GM21576 (cell line): Measurements from ENCODE around the gene IL37.
"Not testable (repeated sequence)": the region's sequence is repeated elsewhere in the genome, so short reads cannot be mapped to it uniquely, and the experiment has no call there.

Source experiments
- ATAC-seq: cut with Tn5 transposase; IDR thresholded peaks from one replicate; pipeline ENCODE4 v1.9.1; 2021; ENCODE audit warnings: mild to moderate bottlenecking, moderate library complexity; ENCODE audit not compliant: unreplicated experiment

IL37 gene

DNA sequence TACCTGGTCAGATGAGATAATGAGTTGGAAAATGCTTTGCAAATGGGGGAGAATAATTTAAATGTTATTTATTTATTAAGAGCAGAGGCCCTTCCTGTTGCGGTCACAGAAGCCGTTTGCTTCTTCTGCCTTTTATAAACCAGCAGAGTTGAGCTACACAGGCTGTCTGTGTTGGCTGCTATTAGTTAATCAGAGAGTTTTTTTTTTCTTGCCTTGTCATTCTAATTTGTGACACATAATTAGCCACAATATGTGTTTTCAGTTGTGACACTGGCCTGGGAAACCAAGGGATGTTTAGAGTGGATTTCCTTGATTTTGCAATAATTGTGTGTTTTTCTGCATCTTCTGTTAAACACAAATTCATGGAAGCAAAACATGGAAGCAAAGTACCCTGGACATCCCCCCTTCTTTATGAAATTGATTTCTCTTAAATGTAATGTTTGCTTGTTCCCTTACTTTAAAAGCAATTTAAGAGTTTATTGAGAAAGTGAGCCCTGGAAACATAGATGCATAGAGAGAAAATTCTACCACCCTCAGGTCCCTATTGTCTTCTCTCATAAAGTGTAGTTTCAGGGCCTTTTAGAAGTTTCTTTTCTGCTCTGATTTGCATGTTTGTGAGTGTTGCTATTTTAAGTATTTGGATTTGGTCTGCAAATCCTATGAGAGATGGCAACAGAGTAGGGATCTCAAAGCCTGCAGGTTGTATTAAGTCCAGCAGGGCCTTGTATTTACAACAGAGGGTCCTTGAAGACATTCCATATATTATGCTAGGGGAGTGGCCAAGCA lies 22.8 kb upstream of the IL37 start:
- ATAC-seq = no peak

GRCh38 chr2:112889976-112890375 lies 21.0 kb upstream of the IL37 start:
- ATAC-seq = no peak

GRCh38 chr2:112891385-112891831 lies 19.6 kb upstream of the IL37 start:
- no peak for ATAC-seq

DNA sequence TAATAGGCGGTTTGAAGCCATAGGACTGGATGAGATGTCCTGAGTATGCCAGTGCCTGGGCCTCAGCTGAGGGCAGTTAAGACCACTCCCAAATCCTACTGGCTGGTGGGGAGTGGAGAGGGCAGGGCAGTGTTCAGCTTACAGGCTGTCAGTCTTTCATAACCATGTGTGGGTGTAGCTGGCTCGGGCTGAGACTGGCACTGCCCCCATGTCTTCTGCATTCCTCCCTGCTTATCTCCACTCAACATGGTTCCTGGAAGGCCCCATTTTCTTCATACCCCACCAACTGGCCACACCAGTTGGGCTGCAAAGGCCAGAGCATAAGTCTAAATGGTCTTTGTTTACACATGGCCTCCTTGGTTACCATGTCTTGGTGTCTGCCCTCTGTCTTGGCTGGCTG lies 17.2 kb upstream of the IL37 start:
- ATAC-seq = no peak

- no peak for ATAC-seq
Measured at GRCh38 chr2:112896909-112897623, 13.9 kb upstream of the IL37 start.

- no peak for ATAC-seq
Measured at GRCh38 chr2:112897624-112897978, 13.4 kb upstream of the IL37 start.

DNA sequence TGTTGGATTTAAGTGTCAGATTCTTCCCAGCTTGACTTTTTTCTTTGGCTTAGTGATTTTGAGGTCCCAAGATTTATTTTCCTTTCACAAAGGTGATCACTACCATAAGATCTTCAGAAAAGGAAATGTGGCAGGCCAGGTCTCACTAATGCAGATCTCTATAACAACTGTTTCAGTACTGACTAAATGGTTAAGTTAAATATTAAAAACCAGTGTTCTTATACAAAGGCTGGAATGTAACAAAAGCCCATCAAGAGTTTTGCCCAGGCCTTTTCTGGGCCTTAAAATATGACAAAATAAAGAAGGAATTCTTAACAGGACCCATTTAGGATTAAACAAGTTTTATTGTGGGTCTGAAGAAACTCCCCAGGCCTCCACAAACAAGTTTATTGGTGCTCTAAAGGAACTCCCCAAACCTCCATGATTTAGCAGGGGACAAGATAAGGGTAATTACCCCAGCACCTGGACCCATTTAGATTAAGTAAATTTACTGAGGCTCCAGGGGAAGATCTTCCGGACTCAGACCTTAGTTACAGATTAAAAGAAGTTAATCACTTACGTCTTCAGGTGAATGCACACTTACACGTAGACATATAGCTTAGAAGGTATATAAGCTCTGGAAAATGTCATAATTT lies 9.4 kb upstream of the IL37 start:
- not testable (repeated sequence) for ATAC-seq

GRCh38 chr2:112902816-112903215 lies 8.1 kb upstream of the IL37 start:
- no peak for ATAC-seq

DNA sequence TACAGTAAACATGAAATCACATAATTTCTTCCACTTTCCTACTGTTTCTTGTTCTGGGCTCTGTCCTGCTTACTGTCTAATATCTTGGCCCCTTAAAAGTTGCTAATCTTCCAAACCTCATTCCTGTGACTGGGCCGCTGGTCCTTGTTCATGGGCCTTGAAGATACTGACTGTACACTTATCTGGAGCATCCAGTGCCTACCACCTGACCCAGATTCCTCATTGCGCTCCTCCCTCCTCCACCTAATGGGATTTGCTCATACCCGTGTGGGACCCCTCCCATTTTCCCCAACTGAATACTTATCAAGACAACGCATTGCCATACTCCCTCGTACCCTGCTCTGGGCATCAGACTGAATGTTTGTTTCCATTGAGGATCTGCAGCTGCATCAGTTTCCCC lies 6.1 kb upstream of the IL37 start:
- no peak for ATAC-seq

DNA sequence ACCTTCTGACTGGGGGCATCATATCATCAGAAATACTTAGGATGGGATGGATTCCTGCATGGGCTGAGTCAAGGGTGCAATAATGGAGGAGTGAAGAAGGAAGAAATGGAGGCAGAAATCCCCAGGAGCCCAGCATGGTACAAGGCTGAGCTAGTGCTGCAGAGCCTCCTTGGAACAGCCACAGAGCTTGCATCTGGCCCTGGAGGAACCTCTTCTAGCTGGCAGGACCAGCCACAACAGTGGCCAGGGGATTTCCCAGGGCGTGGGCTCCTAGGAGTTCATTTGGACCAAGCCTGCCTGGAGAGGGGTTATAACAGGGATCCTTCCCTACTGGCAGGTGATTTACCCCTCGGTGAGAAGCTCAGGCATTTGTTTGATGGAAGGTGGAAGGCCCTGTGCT lies 4.7 kb upstream of the IL37 start:
- ATAC-seq = no peak

- ATAC-seq = no peak
Measured at GRCh38 chr2:112907001-112907949, 3.7 kb upstream of the IL37 start.

DNA sequence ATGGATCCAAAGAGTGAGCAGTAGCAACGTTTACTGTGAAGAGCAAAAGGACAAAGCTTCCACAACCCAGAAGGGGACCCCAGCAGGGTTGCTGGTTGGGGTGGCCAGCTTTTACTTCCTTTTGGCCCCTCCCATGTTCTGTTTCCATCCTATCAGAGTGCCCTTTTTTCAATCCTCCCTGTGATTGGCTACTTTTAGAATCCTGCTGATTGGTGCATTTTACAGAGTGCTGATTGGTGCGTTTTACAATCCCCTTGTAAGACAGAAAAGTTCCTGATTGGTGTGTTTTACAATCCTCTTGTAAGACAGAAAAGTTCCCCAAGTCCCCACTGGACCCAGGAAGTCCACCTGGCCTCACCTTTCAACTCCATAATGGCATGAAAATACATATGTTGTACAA lies 2.4 kb upstream of the IL37 start:
- ATAC-seq = not testable (repeated sequence)

DNA sequence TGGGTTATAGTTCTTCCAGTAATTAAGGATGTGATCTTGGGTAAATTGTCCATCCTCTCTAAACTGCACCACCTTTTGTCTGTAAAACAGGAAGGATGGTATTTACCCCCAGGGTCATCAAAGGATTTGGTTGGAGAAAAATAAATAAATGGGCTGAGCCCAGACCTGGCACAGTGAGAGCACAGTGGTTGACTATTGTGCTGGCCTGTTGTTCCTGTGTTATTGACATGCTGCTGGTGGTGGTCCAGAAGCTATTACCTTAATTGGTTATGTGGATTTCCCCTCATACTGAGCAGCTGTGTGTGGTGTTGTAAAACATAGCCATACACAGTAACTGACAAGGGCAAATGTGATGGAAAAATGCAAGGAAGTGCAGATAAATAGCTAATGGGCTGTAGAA lies 746 bp upstream of the IL37 start:
- ATAC-seq = no peak

DNA sequence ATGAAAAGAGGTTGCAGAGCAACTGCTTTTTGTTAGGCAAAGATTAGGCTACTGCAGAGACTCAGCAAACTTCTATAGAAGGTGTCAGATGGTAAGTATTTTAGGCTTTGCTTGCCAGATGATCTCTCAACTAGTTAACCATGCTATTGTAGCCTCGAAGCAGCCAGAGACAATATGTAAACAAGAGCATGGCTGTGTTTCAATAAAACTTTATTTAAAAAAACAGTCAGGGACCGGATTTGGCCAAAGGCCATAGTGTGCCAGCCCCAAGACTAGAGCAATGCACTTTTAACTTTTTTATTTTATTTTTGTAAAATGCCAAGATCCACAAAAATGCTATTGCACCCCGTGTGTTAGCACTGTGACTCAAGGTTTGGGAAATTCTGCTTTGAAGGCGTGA lies 1.4 kb downstream of the IL37 start:
- ATAC-seq = no peak

DNA sequence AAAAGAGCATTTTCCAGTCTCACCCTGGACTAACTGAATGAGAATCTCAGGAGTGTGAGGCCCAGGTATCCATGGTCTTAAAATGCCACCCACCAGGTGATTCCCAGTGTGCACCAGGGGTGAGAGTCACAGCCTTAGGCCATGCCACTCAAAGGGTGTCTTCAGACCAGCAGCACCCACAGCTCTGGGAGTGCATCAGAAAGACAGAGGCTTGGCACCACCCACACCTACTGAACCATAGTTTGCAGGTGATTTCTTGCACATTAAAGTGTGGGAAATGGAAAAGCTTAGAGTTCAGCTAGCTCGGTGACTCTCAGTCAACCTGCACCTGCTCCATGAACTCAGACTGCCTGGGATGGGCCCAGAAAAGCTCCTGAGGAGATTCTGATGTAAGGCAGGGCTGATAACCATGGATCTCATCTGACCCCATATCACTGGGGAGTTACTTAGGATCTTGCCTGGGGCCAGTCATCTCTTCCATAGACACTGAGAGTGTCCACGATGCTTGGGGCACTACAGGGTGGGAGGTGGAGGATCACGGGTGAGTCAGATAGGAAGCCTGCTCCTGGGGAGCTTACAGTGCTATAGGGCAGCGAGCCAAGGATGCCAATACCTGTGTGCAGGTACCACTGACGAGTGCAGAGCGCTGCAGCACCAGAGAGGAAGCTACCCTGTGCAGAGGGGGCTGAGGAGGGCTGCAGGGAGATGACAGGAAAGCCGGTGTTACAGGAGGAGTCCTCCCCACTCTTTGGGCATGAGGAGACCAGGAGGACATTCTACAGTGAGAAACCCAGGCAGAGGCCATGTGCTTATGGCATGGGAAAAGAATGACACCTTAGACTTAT lies 4.6 kb downstream of the IL37 start:
- no peak for ATAC-seq

DNA sequence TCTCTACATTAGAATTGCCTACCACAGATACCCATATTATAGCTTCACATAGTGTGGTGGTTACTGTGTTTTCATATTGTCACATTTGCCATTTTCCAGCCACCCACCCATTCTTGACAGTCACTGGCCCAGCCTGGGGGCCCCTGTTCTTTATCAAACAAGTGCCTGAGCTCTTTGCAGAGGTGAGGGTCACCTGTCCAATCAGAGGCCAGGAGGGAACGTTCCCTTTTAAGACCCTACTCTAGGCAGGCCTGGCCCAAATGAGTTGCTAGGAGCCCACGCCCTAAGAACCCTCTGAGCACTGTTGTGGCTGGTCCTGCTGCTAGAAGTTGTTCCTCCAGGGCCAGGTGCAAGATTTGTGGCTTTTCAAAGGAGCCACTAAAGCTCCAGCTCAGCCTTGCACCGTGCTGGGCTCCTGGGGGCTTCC lies 5.2 kb downstream of the IL37 start:
- no peak for ATAC-seq

DNA sequence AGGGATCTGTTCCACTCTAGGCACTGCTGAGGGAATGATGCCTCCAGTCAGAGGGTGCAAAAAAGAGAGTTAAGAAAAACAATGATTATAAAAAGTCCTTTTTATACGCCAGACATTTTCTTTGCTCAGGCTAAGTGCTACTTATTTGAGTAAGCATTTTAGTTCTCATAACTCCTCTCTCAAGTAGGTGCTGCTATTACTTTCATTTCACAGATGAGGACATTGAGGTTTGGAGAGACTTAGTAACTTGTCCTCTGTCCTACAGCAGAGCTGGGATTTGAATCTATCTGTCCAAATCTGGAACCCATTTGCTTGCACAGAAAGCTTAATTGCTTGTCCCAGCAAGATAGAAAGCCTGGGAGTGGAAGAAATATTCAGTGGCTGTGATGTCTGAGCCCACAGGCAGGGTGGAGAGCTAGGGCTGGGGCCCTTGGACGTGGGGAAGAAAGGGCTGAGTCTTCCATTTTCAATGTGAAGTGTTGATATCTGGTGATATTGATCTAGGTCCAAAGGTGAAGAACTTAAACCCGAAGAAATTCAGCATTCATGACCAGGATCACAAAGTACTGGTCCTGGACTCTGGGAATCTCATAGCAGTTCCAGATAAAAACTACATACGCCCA lies 5.8 kb downstream of the IL37 start:
- ATAC-seq = no peak

DNA sequence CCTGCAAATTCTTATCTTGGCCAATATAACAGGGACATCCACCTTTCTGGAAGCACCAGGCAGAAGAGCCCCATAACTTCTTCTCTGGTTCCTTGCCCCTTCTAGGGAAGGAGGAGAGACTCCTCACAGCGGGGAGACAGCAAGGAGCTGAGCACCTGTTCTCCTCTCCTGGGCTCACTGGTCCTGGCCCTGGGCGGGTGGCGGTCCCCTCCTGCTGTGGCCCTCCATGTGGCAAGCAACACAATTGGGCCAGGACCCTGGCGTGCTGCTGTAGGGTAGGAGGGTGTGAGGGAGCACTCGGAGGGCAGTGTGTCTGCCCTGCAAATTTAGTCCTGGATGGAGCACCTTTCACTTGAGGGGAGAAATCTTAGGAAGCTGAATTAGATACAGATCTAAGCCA lies 6.9 kb downstream of the IL37 start:
- no peak for ATAC-seq

DNA sequence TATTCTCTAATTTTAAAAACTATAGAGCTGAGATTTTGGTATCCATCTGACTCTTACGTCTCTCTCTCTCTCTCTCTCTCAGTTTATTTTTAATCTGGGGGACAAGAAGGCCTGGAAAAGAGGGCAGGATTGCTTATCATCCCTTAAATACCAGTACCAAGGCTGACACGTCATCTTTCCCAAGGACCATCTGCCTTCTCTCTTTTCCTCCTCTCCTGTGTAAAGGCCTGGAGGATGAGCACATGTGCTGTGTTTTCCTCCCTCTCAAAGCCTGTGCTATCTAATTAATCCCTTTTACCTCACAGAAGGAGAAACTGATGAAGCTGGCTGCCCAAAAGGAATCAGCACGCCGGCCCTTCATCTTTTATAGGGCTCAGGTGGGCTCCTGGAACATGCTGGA lies 7.3 kb downstream of the IL37 start:
- ATAC-seq = no peak

DNA sequence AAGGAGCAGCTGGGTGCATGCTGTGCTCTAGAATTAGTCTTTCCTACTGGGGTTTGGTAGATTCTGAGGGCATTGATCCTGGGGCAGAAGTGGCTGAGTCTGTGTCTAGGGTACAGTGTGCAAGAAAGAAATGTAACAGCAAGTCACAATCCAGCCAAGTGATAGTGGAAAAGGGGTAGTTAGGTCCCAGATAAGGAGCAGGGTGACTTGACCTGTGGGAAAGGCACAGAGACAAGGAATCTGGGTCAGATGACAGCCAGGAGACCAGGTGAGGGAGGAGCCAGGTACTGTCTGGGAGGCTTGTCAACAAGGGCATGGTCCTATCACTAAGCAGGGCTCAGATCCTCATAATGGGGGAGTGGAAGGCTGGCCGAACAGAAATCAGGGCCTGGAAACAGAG lies 8.1 kb downstream of the IL37 start:
- no peak for ATAC-seq
